ENCODE results near the gene TOM1L2. TPM values are rescaled to one million over a fixed set of nuclear protein-coding genes. Genes with fewer than 3 reads are reported as not detected.

Gene TOM1L2
- total and polyA plus RNA-seq, 8 donors, result 51.2 to 71.2 (median 57.4) TPM

DNA sequence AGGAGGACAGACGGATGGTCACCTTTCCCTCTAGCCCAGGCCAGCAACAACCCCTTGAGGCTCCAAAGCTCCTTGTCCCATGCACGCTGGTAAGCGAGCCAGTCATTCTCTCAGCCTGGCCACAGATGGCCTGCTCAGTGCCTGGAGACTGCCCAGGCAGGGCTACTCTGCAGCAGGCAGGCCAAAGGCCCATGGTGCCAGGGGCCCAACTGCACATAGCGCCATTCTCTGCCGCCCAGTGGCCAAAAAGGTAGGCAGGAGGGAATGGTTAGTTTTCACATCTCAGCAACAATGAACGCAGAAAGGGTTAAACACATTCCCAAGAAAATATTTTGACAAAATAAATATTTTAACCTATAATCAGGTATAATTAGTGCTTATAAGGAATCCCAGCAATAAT, 127.7 kb downstream of the TOM1L2 start:
- Histone ChIP-seq H3K9me3 (no peaks in the 10 kb centered on the region), H3K4me3 (no peak overlapping the region), H3K27ac (no peak overlapping the region), H3K27me3 (no peaks in the 10 kb centered on the region), H3K4me1 (peaks cover 25 to 60% of the 10 kb centered on the region in 2 donors), H3K36me3 (peaks cover 0 to 13% of the 10 kb centered on the region in 2 donors)
- DNase-seq (no peak), ATAC-seq (no peak)
- TF ChIP-seq, protein P1, sequence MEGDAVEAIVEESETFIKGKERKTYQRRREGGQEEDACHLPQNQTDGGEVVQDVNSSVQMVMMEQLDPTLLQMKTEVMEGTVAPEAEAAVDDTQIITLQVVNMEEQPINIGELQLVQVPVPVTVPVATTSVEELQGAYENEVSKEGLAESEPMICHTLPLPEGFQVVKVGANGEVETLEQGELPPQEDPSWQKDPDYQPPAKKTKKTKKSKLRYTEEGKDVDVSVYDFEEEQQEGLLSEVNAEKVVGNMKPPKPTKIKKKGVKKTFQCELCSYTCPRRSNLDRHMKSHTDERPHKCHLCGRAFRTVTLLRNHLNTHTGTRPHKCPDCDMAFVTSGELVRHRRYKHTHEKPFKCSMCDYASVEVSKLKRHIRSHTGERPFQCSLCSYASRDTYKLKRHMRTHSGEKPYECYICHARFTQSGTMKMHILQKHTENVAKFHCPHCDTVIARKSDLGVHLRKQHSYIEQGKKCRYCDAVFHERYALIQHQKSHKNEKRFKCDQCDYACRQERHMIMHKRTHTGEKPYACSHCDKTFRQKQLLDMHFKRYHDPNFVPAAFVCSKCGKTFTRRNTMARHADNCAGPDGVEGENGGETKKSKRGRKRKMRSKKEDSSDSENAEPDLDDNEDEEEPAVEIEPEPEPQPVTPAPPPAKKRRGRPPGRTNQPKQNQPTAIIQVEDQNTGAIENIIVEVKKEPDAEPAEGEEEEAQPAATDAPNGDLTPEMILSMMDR (IDR thresholded peaks at IDR 0.05), result no peak
- intact Hi-C loops (cut with DNase I), result no loop called here

DNA sequence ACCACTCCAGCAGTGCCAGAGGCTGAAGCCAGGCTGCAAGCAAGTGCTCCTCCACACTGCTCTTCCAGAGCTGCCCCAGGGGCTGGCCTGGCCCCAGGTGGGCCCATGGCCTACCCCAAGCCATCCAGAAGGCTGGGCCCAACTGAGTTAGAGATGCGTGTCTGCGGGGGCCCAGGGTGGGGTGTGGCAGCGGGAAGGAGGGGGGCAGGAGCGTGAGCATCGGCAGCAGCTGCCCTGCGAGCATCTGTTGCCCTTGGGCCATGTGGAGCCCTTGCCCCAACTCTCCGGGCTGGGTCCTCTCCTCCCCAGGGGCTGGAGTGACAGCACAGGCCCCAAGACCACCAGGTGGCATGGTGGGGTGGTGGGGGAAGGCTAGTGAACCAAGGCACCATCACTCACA, 128.1 kb downstream of the TOM1L2 start:
- no peaks in the 10 kb centered on the region for H3K27me3 ChIP-seq
- peaks cover 25 to 60% of the 10 kb centered on the region in 2 donors for H3K4me1 ChIP-seq
- H3K27ac ChIP-seq, result no peak overlapping the region
- peaks cover 0 to 13% of the 10 kb centered on the region in 2 donors for H3K36me3 ChIP-seq
- no peak overlapping the region for H3K4me3 ChIP-seq
- TF ChIP-seq, protein P1 (IDR thresholded peaks at IDR 0.05), result no peak
- DNase-seq (no peak), ATAC-seq (no peak)
- H3K9me3 ChIP-seq, result no peaks in the 10 kb centered on the region
- intact Hi-C loops (cut with DNase I), result no loop called here

DNA sequence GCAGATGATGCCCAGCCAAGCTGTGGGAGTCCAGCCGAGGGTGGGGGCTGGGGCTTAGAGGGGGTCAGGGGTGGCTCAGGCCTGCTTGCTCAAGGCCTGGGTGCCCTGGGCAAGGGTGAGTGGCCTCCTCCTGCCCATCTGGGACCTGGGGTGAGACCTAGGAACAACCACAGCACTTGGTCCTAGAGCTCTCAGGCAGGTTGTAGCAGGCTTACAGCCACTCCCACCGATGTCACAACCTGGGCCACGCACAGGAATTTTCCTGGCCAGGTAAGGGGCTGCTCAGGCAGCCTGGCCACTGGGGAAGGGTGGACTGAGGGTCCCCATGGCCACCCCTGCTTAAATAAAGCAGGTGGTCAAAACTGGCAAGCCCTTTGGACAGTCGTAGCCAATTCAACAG, 129.1 kb downstream of the TOM1L2 start:
- Histone ChIP-seq H3K4me3 (no peak overlapping the region), H3K36me3 (peaks cover 0 to 13% of the 10 kb centered on the region in 2 donors), H3K9me3 (no peaks in the 10 kb centered on the region), H3K27me3 (no peaks in the 10 kb centered on the region), H3K27ac (peak overlapping the region; percentile 97 to 99), H3K4me1 (peaks cover 25 to 60% of the 10 kb centered on the region in 2 donors)
- TF ChIP-seq, protein P1 (IDR thresholded peaks at IDR 0.05), result no peak
- intact Hi-C loops (cut with DNase I), result no loop called here
- no peak for DNase-seq
- ATAC-seq, result no peak

DNA sequence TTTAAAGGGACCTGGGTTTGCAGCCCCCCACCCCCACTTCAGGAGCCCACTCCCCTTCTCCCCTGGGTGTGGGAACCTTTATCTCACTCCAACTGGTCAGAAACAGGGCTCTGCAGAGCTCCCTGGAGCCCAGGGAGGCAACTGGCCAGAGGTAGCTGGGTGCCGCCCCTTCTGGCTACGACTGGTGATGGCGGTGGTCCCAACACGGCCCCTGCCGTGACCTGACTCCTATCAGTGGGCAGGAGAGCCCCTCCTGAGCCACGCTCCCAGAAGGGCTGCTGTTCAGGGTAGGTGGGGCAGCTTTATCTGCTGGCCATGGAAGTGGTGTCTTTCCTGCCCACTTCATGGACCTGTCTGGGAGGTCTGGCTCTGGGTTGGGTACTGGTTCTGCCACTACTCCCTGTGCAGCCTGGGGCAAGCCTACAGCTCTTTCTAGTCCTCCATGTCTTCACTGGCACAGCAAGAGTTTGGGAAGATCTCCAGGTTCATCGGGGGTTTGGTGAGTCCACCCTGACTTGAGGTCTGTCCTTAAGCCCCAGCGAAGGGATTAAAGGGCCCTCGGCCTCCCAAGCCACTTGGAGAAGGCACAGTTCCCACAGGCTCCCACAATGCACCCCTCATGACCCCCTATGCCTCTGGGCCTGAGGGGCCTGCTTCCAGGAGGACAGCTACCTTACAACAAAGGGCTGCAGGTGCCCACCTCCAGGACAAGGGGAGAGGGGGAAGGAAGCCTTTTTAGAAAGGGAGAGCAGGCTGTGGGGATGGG, 129.9 kb downstream of the TOM1L2 start:
- TF ChIP-seq, protein P1 (IDR thresholded peaks at IDR 0.05), result no peak

DNA sequence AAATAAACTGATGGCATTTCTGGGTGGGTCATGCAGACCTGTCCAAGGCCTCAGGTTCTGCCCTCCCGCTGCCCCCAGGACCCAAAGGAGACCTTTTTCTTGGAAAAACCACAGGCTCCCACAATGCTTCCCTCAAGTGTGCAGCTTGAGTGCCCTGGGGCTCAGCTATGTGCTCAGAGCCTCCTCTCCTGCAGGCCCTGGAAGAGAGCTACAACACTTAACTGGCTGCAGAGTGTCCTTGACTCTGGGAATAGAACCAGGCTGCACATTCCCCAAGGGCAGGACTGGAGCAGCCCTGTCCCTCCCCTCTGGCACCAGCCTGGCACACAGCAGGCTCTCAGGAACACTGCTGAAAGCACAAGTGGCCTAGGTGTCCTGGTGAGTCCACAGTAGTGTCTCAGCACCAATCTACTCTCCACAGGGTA, 130.6 kb downstream of the TOM1L2 start:
- Histone ChIP-seq H3K27ac (peak overlapping the region; percentile 97 to 99), H3K9me3 (no peaks in the 10 kb centered on the region), H3K36me3 (peaks cover 0 to 8% of the 10 kb centered on the region in 2 donors), H3K27me3 (no peaks in the 10 kb centered on the region), H3K4me1 (peaks cover 37 to 62% of the 10 kb centered on the region in 2 donors), H3K4me3 (no peak overlapping the region)
- ATAC-seq (peak; percentile 34), DNase-seq (peak in 2 of 4 donors; percentile 83 to 84)
- TF ChIP-seq, protein P1 (IDR thresholded peaks at IDR 0.05), result no peak
- intact Hi-C loops (cut with DNase I), result no loop called here

More for the DNA sequence above, 129.9 kb downstream of the TOM1L2 start:
- DNase-seq, result no peak
- no peak for ATAC-seq
- Histone ChIP-seq H3K27ac (peak overlapping the region; percentile 97 to 99), H3K4me1 (peaks cover 32 to 60% of the 10 kb centered on the region in 2 donors), H3K27me3 (no peaks in the 10 kb centered on the region), H3K36me3 (peaks cover 0 to 13% of the 10 kb centered on the region in 2 donors), H3K4me3 (no peak overlapping the region), H3K9me3 (no peaks in the 10 kb centered on the region)
- intact Hi-C loops (cut with DNase I), result no loop called here
